OCI-LY7 (cell line): Measurements from ENCODE around the gene STK32A. TPM values are rescaled to one million over a fixed set of nuclear protein-coding genes. Genes with fewer than 3 reads are reported as not detected.
A peak's percentile ranks its signal among the peaks of the same experiment; 100 is the strongest.

Source experiments
- BruUV-seq: library from RNA; stranded (reverse); fragments of 400-500 nt; replicated peaks from 2 replicates; lab custom pipeline; 2021; lab: Mats Ljungman, UMichigan
- CTCF ChIA-PET: fragments of 300-600 bp; sonication (Branson Sonifier 250); formaldehyde crosslinking; loops from one replicate; lab custom pipeline; 2022; ENCODE audit warnings: antibody characterized with exemption; ENCODE audit not compliant: unreplicated experiment; lab: Charles Lee
- POLR2A ChIA-PET: fragments of 300-600 bp; sonication (Branson Sonifier 250); formaldehyde crosslinking; loops from one replicate; lab custom pipeline; 2022; ENCODE audit warnings: antibody characterized with exemption; lab: Charles Lee
- DNase-seq: peaks from one replicate; pipeline ENCODE4 v3.0.0-alpha.2; 2015; ENCODE audit warnings: low spot score
- H2AFZ ChIP-seq: fragments of 200-600 bp; sonication (generic), shearing (Covaris generic); 2 replicates; pipeline ENCODE4 v1.6.1; 2014; ENCODE audit warnings: mild to moderate bottlenecking, antibody characterized with exemption, low read length, moderate library complexity
- H3K27ac ChIP-seq: fragments of 200-600 bp; sonication (generic); 2 replicates; pipeline ENCODE4 v1.5.1; 2014; ENCODE audit warnings: mixed run types, low read depth, mild to moderate bottlenecking, moderate library complexity, low read length, inconsistent platforms; ENCODE audit not compliant: poor library complexity, severe bottlenecking
- H3K36me3 ChIP-seq: fragments of 200-600 bp; sonication (generic); 2 replicates; pipeline ENCODE4 v1.6.1; 2014; ENCODE audit warnings: mild to moderate bottlenecking, antibody characterized with exemption, low read length, moderate library complexity, mixed read lengths; ENCODE audit not compliant: insufficient read depth
- H3K4me1 ChIP-seq: fragments of 200-600 bp; sonication (generic); 2 replicates; pipeline ENCODE4 v1.5.1; 2014; ENCODE audit warnings: mild to moderate bottlenecking, low read length; ENCODE audit not compliant: insufficient read depth, poor library complexity, severe bottlenecking
- H3K4me2 ChIP-seq: fragments of 200-600 bp; sonication (generic); 2 replicates; pipeline ENCODE4 v1.6.1; 2014; ENCODE audit warnings: mild to moderate bottlenecking, low read length
- H3K4me3 ChIP-seq: fragments of 200-600 bp; sonication (generic); 2 replicates; pipeline ENCODE4 v1.5.1; 2014; ENCODE audit warnings: mild to moderate bottlenecking, low read depth, low read length; ENCODE audit not compliant: poor library complexity, severe bottlenecking
- H3K79me2 ChIP-seq: fragments of 200-600 bp; sonication (generic); 2 replicates; pipeline ENCODE4 v1.6.1; 2016; ENCODE audit warnings: low read depth, mild to moderate bottlenecking, low read length, moderate library complexity, mixed read lengths; ENCODE audit not compliant: insufficient read depth
- H3K9me2 ChIP-seq: fragments of 200-600 bp; sonication (generic); 2 replicates; pipeline ENCODE4 v1.6.1; 2016; ENCODE audit warnings: mild to moderate bottlenecking, low read length, mixed read lengths; ENCODE audit not compliant: insufficient read depth
- H3K9me3 ChIP-seq: fragments of 200-600 bp; sonication (generic); 2 replicates; pipeline ENCODE4 v1.6.1; 2014; ENCODE audit warnings: mild to moderate bottlenecking, mixed run types, low read length, mixed read lengths
- H4K20me1 ChIP-seq: fragments of 200-600 bp; sonication (generic); 2 replicates; pipeline ENCODE4 v1.6.1; 2014; ENCODE audit warnings: mild to moderate bottlenecking, antibody characterized with exemption, low read length, moderate library complexity, mixed read lengths; ENCODE audit not compliant: insufficient read depth
- EZH2phosphoT487 ChIP-seq: fragments of 200-600 bp; sonication (generic); IDR thresholded peaks from 2 replicates; pipeline ENCODE4 v1.6.1; 2018; ENCODE audit warnings: low read depth, borderline replicate concordance, mild to moderate bottlenecking, mixed run types, antibody characterized with exemption, low read length, moderate library complexity, mixed read lengths
- intact Hi-C: fragments of 100-400 bp; cut with micrococcal nuclease; formaldehyde crosslinking; loops from one replicate; pipeline ENCODE4 v1.10.0; 2022; ENCODE audit not compliant: unreplicated experiment
- total RNA-seq, 2 experiments: library from RNA; depleted of rRNA in 1 of 2; stranded (reverse); fragments of >200 nt in 1 of 2; shearing (Covaris generic) in 1 of 2; gene quantifications; 2 replicates each; pipeline ENCODE4 v1.2.3, GENCODE V29; 2014 to 2022
- TF ChIP-seq, protein P1 (sequence below): fragments of 200-600 bp; sonication (generic); conservative IDR thresholded peaks from 2 replicates; pipeline ENCODE4 v1.5.1; 2014; ENCODE audit warnings: mild to moderate bottlenecking, antibody characterized with exemption, low read length, moderate library complexity, mixed read lengths

Gene STK32A
- total RNA-seq, 2 experiments from 2014 or later, result not detected

DNA sequence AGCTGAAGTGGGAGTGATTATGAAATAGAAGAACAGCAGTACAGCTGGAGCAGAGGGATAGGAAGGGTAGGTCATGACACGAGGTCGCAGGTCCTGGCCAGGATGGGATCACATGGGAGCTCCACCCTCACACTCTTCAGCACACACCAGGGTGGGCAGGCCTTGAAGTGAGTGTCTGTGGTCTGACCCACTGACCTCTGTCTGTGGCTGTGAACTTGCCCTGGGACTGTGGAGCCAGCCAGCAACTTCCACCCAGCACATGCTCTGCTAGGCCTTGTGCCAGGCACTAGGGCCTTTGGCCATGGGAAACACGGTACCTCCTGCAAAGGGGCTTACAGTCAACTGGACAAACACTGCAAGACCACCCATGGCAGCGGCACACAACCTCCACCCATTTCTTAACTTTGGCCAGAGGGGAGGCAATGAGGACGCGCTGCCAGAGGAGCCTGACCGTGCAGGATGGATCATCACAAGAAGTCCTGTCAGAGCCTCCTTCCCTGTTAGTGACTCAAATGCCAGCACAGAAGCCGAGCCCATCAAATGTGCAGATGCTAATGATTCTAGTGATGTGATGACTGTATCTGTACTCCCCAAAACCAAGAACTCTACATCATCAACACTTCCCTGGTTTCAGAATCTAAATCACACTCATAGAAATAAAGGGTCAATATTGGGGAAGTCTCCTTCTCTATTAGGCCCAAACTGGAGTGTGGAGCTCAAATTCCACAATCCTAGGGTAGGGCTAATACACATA is 161.4 kb downstream of the STK32A start:
- no peak overlapping the region for H3K27ac ChIP-seq
- no peaks in the 10 kb centered on the region for H3K9me2 ChIP-seq
- H3K9me3 ChIP-seq, result no peaks in the 10 kb centered on the region
- H3K79me2 ChIP-seq, result no peaks in the 10 kb centered on the region
- no peak for TF ChIP-seq EZH2phosphoT487
- TF ChIP-seq, protein P1, sequence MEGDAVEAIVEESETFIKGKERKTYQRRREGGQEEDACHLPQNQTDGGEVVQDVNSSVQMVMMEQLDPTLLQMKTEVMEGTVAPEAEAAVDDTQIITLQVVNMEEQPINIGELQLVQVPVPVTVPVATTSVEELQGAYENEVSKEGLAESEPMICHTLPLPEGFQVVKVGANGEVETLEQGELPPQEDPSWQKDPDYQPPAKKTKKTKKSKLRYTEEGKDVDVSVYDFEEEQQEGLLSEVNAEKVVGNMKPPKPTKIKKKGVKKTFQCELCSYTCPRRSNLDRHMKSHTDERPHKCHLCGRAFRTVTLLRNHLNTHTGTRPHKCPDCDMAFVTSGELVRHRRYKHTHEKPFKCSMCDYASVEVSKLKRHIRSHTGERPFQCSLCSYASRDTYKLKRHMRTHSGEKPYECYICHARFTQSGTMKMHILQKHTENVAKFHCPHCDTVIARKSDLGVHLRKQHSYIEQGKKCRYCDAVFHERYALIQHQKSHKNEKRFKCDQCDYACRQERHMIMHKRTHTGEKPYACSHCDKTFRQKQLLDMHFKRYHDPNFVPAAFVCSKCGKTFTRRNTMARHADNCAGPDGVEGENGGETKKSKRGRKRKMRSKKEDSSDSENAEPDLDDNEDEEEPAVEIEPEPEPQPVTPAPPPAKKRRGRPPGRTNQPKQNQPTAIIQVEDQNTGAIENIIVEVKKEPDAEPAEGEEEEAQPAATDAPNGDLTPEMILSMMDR, result no peak
- DNase-seq, result no peak
- intact Hi-C loops, result no loop called here
- no peaks in the 10 kb centered on the region for H3K4me1 ChIP-seq
- no peaks in the 10 kb centered on the region for H4K20me1 ChIP-seq
- no TSS peak for BruUV-seq
- no peak overlapping the region for H3K4me3 ChIP-seq
- ChIA-PET CTCF (no interaction called here), POLR2A (no interaction called here)
- H3K36me3 ChIP-seq, result no peaks in the 10 kb centered on the region
- H2AFZ ChIP-seq, result no peak overlapping the region
- no peak overlapping the region for H3K4me2 ChIP-seq

DNA sequence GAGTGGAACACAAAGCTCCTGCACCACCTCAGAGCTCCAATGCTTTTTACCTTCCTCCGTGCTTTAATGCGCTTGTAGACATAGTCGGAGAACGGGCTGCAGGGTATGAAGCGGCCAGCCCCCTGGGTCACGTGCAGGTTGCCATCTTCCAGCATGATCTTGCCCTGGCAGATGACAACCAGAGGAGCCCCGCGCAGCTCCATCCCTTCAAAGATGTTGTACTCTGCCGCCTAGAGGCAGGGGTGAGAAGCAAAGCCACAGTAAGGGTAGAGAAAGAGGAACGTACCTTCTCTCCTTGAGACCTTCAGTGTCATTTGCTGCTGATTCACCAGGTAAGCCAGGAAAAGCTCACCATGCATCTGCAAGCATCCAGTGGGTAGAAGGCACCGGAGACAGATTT is 162.8 kb downstream of the STK32A start:
- H3K4me1 ChIP-seq, result no peaks in the 10 kb centered on the region
- no peaks in the 10 kb centered on the region for H3K79me2 ChIP-seq
- intact Hi-C loops, result no loop called here
- CTCF ChIA-PET, result no interaction called here
- H3K4me2 ChIP-seq, result no peak overlapping the region
- no TSS peak for BruUV-seq
- H3K9me3 ChIP-seq, result no peaks in the 10 kb centered on the region
- no peak overlapping the region for H2AFZ ChIP-seq
- H3K27ac ChIP-seq, result no peak overlapping the region
- POLR2A ChIA-PET, result interaction anchor here (0.9 to 1.0 kb wide), 2 partner anchors 9 to 10 kb away, joined by 3 read pairs; no protein-coding TSS in a partner anchor
- H4K20me1 ChIP-seq, result no peaks in the 10 kb centered on the region
- no peak overlapping the region for H3K4me3 ChIP-seq
- no peaks in the 10 kb centered on the region for H3K36me3 ChIP-seq
- DNase-seq, result no peak
- no peak for TF ChIP-seq EZH2phosphoT487
- TF ChIP-seq, protein P1, result 0 out of 2 replicates have a peak, but pooled peaks have one; percentile 30
- no peaks in the 10 kb centered on the region for H3K9me2 ChIP-seq

GRCh38 chr5:147398860-147399259 is 164.0 kb downstream of the STK32A start:
- Histone ChIP-seq H2AFZ (no peak overlapping the region), H3K4me3 (no peak overlapping the region), H3K4me1 (no peaks in the 10 kb centered on the region), H3K9me2 (no peaks in the 10 kb centered on the region), H3K27ac (no peak overlapping the region), H3K4me2 (no peak overlapping the region), H4K20me1 (no peaks in the 10 kb centered on the region), H3K79me2 (no peaks in the 10 kb centered on the region), H3K9me3 (no peaks in the 10 kb centered on the region), H3K36me3 (no peaks in the 10 kb centered on the region)
- TF ChIP-seq, protein P1, result no peak
- no peak for TF ChIP-seq EZH2phosphoT487
- POLR2A ChIA-PET, result interaction anchor here (1.0 kb wide), 1 partner anchor 11 kb away, joined by 3 read pairs; no protein-coding TSS in a partner anchor
- intact Hi-C loops, result no loop called here
- CTCF ChIA-PET, result no interaction called here
- BruUV-seq, result no TSS peak
- DNase-seq, result no peak
